GM19468 (cell line): ENCODE data around the gene MYO5A.

Source experiments
- ATAC-seq: cut with Tn5 transposase; IDR thresholded peaks from one replicate; pipeline ENCODE4 v1.9.1; 2021; ENCODE audit warnings: mild to moderate bottlenecking, moderate library complexity, moderate number of reproducible peaks; ENCODE audit not compliant: unreplicated experiment; ENCODE audit errors: extremely low read depth

The MYO5A gene

DNA sequence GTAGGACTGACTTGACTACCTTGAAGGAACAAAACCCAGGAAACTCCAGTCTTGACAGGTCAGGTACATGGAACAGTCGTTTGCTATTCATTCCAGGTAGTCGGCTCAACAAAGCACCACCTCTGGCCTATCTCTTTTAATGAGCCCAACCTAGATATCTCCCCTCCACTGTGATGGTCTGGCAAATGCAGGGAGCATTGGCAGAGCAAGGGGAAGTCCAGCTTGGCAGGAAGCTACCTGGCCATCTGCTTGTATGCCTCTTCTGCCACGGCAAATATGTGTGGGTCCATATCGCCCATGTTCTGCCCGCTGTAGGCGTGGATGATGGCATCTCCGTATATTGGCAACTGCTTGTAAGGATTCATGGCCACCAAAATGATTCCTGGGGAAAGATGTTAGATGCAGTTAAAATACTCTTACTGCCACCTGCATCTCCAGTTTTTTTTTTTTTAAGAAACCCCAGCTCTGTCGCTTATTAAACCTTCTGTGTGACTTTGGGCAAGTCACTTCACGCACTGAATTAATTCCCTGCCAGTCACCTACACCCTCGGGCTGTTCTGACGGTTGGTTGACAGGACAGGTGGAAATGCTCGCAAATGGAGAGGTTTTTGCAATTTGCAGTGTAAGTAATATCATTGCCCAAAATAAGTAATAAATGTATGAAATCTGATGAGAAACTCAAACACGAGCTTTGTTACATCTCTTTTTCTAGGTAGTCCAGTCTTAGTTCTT is 249.9 kb downstream of the MYO5A start:
- ATAC-seq = no peak

DNA sequence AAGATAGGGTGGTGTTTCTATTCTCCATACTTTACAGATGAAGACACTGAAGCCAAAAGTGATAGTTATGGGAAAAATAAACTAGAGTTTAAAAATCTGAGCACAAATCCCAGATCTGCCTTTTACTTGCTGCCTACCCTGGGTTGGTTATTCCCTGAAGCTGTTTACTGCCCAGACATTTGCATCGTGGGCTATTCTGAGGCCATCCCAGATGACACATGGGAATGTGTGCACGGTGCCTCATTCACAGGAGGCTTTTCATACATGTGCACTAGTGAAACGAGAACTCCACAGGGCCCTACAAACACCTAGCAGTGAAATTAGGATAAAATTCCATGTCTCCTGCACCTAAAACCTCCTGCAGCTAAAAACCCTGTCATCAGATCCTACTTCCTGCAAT is 250.5 kb downstream of the MYO5A start:
- ATAC-seq = no peak

DNA sequence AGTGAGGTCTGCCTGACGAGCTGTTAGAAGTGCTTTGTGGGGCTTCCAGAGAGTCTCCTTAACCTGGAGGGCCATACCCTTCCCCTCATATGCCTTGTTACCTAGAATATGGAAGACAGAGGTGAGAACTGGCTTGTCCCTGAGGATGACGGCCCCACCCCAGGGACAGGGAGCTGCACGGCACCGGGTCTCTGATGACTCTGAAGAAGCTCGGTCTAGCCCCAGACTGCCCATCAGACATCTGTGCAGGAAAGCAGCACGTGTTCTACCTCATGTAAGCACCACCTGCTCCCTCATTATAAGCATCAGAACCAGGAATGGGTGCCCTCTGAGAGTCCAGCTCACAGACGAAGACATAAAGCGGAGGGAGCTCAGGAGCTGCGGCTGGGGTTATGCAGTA is 251.1 kb downstream of the MYO5A start:
- ATAC-seq = no peak

DNA sequence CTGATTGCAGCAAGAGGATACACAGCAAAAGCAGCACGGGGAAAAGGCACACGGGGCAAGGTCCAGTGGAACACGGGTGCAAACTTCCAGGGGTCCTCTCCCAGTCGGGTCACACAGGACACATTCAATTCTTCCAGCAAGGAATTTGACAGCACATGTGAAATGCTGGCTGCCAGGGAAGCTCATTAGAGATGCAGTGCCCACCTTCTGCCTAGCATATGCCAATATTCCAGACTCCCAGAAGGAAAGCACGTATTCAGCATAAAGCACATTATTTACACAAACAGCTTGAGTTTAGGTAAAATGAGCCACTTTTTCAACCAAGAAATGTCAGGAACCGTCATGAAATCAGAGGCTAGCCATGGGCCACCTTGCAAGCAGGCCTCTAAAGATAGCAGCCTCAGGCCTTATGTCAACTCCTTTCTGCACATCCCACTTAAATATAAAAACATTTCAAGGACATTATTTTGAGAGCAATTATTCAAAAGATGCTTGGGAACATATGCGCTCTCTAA is 252.4 kb downstream of the MYO5A start:
- ATAC-seq = no peak

DNA sequence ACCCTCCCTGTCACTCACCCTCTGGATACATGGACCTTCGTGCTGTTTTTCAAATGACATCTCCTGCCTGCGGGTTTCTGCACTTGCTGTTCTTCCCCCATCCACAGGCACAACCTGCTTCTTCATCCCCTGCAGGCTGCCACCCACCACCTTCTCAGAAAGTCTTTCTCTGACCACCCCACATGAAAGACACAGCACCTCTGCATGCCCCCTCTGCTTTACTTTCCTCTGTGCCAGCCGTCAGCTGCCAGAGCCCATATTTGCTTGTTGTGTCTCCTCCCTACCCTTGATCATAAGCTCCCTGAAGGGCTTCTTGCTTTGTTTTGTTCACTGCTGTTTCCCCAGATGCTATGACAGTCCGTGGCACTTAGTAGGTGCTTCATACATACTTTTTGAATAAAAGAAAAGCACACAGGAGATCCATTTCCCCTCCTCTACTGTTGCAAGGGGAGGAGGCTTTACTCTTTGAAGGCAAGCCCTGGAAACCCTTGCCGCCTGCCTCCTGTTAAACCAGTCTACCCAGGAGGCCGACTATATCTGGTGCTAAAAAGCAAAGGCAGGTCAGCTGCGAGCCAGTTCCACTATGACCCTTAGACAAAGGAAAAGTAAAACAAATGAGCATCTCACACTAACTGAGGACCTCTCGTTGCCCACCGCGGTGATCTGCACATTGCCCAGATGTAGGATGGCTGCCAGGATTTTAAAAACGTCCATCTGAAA is 265.0 kb downstream of the MYO5A start:
- no peak for ATAC-seq

DNA sequence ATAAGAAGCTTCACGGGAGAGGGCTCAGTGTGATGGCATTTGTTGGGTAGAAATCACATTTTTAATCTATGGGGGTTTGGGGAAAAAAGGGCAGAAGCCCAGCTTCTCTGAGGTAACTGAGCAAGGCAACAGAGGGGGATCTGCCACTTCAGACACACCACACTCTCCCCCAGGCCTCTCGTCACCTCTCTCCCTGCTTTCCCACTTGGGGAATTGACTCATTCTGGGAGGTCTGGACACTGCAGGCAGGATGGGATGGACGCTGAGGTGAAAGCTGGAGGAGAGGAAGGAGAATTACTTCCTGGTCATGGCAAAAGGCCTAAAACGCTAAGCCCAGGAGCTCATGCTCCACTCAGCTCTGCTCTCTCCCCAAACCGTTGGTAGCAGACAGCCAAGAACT is 266.3 kb downstream of the MYO5A start:
- ATAC-seq = no peak

DNA sequence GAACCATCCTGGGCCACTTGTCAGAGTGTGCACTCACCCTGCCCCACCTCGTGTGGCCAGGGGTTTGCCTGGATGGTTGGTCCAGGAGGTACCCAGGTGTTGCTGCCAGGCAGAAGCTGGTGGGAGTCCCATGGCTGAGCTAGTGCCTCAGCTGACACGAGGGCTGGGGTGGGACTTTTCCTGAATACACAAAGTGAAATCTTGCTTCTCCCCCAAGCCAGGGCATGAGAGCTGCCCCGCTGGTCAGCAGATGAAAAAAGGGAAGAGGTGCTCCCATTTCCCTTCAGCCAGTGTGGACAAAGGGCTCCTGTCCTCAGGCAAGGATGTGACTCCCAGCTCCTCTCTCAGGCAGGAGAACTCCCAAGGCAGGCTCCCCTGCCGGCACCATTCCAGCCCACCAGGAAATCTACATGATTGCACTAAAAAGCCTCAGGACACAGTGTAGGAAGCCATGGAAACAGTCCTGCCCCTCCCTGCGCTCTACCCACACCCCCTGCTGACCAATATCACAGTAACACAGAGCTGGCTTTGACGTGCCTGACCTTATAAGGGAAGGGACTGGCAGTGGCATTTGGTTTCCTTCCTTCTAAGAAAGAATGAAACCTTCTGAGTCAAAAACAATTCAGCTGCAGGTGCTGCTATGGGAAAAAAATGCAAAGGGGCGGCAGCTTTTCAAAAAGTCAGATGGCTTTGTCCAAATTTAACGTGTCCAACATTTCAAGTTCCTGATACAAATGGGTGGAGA is 267.0 kb downstream of the MYO5A start:
- ATAC-seq = peak; percentile 99

DNA sequence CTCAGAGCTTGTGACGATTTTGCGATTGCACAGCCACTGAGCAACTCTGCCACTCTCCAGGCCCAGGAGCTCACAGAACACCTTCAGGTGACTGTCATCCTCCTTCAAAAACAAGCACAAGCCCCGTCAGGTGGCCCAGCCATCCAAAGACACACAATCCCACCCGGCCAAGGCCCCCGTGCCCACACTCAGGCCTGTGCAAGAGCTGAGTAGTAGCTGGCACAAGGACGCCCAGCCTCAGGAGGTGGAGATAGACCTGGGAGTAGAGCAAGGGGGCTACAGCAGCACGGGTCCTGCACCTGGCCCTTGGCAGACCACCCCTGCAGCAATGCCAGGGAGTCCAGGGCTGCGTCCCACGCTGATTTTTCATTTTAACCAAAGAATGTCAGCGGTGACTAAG is 267.7 kb downstream of the MYO5A start:
- no peak for ATAC-seq

DNA sequence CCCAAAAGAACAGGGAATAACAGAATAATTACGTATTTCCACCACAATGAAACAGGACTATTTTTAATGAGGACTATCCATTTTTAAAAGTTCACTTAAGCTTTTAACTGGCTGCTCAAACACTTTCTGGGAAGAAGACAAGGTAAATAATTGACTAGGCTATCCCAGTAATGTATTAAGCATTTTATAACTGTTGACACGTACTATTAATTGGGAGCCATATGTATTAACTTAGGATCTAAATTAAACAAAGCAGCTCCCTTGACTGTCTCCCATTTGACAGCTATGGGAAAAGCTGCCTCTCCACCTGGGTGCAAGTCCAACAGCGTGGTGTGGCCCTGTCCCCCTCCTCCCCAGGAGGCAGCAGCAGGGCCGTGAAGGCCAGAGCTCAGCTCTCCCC is 269.2 kb downstream of the MYO5A start:
- ATAC-seq = no peak

DNA sequence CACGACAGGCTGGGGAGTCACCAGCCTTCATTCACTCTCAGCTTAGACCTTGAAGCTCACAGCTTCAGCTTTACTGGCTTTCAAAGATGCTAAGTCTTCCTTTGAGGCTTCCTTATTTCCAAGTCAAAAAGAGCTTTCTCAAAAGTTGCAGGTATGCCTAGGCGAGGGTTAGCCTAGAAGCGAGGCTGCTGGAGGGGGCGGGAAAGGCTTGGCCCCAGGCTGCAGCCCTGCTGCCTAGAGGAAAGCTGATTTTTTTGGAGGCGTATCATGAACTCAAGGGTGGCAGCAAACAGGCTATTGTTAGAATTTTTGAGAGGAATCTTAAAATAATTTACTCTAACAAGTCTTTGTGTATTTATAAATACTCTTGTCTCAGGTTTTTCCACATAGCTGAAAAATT is 270.2 kb downstream of the MYO5A start:
- no peak for ATAC-seq

DNA sequence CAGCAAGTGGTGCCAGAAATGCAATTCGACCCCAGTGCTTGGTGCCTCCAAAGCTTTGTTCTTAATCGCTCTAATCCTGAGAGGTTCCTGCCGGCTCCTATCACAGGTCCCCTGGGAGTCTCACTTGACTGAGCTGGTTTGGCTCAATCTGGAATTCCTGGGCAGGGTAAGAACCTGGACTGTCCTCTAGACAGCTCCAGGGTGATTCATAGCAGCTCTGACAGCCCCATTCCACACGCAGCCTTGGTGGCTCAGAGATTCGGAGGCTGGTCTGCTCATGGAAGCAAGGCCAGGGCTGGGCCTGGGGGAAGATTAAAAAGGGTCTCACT is 271.0 kb downstream of the MYO5A start:
- no peak for ATAC-seq
